ENCODE data around the gene SDR42E2.

- no peak for TF ChIP-seq CTCF (conservative IDR thresholded peaks at IDR 0.05; ENCODE audit: low read depth, low read length)
- no peak for TF ChIP-seq EZH2phosphoT487 (IDR thresholded peaks at IDR 0.05; ENCODE audit: borderline replicate concordance, low read length)
- no peak for TF ChIP-seq EZH2 (IDR thresholded peaks at IDR 0.05; ENCODE audit: low read length, unreplicated experiment)
Measured at GRCh38 chr16:22198547-22199293, 36.4 kb downstream of the SDR42E2 start.
